ENCODE measurements around the gene TUBA1A. TPM values are rescaled to one million over a fixed set of nuclear protein-coding genes. Genes with fewer than 3 reads are reported as not detected.
"Not testable (repeated sequence)": the region's sequence is repeated elsewhere in the genome, so short reads cannot be mapped to it uniquely, and the experiment has no call there.

TUBA1A gene
- total RNA-seq, 1 donor, result 804 TPM

DNA sequence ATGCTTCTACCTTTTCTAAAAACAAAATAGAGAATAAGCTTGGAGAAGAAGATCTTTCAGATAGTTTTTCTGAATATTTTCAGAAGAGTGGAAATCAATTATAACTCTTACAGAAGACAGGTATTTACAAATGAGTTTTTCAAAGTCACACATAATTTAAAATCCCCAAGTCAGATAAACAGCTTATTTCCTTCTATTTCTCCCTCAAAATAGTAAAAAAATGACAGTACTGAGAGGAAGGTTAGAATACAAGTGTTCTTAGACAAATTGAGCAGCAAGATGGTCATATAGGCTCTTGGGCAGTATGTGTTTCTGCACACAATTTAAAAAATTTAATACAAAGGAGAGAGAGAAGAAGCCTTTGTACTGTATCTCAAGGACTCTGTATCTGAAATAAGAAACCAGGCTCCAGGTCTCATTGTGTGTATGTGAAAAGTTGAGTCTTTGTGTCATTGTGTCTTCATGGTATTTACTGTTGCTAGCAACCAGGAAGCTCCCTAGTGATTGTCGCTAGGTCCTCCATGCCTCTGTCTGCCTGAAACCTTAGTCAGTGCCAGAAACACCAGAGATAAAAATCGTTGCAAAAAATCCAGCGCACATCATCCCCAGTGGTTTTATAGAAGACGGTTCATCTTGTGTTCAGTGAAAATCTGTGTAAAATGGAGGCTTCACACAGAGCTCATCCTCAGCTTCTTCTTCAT, 12.9 kb upstream of the TUBA1A start:
- peak in 2 of 3 donors; percentile 37 to 73 for DNase-seq (ENCODE audit: low read depth in 2 of 3, low spot score in 2 of 3)

DNA sequence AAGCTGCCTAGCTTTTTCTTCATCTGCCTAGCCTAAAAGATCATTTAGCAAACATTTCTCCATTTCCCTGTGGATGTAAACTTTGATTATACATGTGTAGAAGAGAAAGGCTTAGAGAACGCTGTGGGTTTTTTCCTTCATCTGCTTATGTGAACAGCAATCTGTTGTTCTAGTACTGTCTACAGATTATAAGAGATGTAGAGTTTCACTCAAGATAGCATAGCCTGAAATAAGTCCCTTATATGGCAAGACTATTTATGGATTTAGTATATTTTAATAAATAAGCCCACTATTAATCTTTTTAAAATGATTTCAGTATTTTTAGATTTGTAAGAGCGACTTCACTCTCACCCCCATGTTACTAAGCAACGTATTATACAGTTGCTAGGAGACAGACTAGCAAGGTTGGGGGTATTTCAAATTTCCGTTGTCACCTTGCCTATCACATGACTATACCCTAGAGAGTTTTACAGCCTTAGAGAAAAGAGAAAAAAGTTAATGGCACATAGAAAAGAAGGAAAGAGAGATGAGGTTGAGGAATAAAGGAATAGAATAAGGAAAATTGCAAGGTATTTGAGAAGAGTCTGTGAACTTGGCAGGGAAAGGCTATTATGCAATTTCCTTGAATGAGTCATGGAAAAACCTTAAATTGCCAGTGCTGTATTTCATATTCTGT, 12.2 kb upstream of the TUBA1A start:
- peak in 2 of 3 donors; percentile 68 to 89 for DNase-seq (ENCODE audit: low read depth in 2 of 3, low spot score in 2 of 3)

DNA sequence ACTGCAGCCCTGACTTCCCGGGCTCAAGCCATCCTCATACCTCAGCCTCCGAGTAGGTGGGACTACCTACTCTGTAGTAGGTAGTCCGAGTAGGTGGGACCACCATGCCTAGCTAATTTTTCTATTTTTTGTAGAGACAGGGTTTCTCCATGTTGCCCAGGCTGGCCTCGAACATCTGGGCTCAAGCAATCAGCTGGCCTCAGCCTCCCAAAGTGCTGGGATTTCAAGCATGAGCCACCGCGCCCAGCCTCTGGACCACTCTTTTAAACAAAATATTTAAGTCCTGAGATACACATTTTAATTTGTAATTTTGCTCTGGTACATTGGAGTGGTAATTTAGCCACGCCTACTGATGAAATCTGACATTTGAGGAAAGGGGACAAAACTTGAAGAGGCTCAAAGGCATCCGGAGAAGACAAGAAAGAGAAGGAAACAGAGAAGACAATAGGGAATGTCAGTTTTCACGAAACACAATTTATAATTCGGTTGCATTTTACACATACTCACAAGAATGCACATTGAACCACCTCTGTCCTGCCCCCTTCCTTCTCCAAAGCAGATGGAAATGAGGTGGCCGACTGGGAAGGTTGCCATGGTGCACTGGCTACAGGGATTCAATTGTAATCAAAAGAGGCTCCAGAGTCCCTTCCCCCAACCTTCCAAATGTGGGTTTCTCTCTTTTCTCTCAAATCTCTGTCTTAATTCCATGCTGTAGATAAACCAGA, 9.7 kb upstream of the TUBA1A start:
- no peak for DNase-seq (ENCODE audit: low read depth in 2 of 3, low spot score in 2 of 3)

DNA sequence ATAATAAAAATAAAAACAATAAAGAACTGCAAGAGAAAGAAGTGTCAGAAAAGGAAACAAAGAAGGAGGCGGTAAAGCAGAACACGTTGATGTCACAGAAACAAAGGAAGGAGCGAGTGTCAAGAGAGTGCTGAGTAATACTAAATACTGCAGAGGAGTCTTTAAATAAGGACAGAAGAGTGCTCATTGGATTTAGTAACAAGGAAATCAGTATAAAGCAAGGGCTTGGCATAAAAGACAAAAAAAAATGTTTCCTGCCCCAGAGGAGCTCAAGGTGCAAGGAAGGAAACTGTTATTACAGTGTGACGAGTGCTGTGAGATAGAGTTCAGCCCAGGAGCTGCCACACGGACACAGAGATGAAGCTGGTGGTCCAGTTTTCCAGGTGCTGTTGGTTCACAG, 8.4 kb upstream of the TUBA1A start:
- peak in 1 of 3 donors; percentile 14 for DNase-seq (ENCODE audit: low read depth in 2 of 3, low spot score in 2 of 3)

DNA sequence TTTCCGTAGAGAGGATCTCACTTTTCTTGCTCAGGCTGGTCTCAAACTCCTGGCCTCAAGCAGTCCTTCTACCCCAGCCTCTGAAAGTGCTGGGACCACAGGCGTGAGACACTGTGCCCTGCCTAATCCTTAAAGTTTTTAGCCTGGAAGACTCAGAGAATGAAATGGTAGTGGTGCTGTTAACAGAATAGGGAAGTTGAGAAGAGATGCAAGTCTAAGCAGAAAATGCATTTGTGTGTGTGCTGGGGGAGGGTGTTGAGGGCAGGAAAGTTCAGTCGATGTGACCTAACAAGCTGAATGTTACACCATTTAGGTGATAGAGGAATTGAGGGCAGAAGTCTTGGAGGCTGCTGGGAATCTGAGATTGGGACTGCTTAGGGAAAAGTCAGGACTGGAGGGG, 6.9 kb upstream of the TUBA1A start:
- DNase-seq (ENCODE audit: low read depth in 2 of 3, low spot score in 2 of 3), result peak in 2 of 3 donors; percentile 13 to 49

DNA sequence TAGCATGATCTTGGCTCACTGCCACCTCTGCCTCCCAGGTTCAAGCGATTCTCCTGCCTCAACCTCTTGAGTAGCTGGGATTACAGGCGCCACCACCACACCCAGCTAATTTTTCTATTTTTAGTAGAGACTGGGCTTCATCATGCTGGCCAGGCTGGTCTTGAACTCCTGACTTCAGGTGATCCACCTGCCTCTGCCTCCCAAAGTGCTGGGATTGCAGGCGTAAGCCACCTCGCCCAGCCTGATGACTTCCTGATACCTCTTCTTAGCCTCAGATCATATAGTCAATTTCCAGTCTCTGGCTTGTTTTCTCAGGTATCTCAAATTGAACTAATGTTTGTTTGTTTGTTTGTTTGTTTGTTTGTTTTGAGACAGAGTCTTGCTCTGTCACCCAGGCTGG, 4.9 kb upstream of the TUBA1A start:
- DNase-seq (ENCODE audit: low read depth in 2 of 3, low spot score in 2 of 3), result not testable (repeated sequence)

DNA sequence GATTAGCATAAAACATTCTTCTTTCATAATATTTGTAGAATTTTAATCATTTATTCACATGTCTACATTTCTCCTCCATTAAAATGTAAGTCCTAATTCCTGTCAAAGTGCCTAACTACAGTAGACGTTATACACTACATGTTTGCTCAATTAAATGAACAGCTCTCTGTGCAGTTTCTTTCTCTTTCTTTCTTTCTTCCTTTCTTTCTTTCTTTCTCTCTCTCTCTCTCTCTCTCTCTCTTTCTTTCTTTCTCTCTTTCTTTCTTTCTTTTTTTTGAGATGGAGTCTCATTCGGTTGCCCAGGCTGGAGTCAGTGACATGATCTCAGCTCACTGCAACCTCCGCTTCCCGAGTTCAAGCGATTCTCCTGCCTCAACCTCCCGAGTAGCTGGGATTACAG, 2.6 kb upstream of the TUBA1A start:
- not testable (repeated sequence) for DNase-seq (ENCODE audit: low read depth in 2 of 3, low spot score in 2 of 3)

DNA sequence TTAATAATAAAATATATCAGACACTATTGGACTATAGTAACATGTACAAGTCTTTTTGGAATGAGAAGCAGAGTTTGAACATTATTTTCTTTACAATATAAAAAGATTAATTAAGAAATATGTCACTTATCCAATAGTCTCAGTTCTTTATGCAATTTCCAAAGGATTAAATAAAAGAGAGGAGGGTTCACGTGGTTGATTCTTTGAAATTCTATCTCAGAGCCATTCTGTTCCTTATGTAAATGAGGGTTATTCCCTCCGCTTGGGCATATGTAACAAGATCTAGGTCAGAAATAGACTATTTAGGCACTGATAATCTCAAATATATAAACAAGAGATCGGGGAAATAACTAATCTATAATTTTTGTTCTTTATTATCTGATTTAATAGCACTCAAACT, 2.1 kb upstream of the TUBA1A start:
- DNase-seq (ENCODE audit: low read depth in 2 of 3, low spot score in 2 of 3), result no peak

DNA sequence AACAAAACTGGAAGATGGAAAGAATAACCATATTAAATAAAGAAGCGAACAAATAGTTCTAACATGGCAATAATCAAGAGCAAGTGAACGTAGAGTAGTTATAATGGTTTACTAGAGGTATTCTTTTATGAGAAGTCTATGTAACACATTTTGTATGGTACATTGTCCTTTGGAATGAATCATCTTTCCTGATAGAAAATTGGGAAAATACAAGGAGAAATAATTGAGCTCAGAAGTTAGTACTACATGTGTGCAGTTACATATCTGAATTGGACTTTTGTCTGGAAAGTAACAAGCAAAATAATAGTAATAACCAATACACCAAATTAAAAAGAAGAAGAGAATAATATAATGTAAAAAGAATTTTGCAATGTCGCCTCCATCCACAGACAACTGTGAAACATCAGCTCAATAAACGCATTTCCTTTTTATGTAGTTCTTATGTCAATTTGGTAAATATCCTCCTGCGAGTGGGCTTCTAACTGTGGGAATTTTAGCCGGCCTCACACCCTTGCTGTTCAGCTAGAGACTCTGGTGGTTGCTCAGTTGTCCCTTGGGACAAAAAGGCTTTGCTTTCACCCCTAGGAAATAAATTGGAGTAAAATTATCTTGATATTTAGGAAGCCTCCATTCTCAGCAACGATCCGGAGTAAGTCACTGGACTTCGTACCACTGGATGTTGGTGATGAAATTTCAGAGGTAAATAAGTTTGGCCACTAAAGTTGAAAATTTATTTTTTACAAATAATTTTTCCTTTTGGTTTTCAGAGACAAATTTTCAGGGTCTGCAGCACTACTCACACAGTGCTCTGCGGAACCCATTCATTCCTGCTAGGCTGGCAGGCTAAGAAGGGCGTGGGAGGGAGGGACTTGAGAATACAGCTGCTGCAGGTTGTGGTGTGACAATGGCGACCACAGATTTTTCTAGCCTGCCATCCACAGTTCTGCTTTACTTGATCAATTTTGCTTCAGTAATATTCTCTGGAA, 1.1 kb upstream of the TUBA1A start:
- DNase-seq (ENCODE audit: low read depth in 2 of 3, low spot score in 2 of 3), result no peak

DNA sequence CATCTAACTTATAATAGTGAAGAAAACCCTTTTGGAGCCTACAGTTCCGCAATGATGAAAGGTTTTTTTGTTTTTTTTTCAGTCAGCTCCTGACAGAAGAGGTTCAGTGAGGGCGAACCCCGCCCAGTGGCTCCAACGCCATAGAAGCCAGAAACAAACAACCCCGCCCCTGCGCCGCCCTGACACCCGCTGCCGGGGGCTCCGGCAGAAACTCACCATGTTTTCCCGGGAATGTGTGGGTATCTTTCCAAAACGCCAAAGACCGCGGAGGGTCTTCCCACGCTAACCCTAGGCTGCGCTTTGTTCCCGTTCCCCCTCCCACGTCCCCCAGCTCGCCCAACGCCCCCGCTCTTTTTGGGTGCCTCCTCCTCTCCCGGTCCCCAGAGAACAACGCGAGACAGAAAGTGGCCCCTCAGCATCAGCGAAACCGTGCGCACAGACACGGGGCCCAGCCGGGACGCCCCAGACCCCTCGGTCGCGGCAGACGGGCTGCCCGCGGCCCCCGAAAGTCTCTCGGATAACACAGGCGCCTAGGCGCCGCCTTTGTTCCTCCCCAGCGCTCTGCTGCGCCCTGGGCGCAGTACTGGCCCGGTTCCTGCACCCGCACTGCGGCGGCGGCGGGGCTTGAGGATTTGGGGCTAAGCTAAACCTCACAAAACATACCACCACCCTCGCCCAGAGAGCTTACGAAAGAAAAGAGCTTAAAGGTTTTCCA, 522 bp downstream of the TUBA1A start:
- DNase-seq (ENCODE audit: low read depth in 2 of 3, low spot score in 2 of 3), result peak; percentile 46 to 74 (median 63)

DNA sequence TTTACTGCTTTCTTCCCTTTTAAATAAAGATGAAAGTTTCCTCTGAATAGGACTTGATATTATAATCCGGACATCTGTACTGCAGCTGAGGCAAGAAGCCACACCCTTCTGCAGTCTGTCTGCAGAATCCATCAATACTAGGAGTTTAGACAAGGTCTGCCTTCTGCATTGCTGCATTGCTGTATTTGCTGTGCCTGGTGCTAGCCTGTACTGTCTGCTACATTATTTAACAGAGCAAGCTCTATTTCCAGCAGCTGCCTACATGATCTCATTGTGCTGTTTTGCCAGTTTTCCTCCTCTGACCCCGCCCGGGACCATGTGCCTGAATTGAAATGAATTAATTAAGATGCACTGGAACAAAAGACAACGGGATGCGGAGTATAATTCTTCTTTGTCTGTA, 1.7 kb downstream of the TUBA1A start:
- peak in 1 of 3 donors; percentile 18 for DNase-seq (ENCODE audit: low read depth in 2 of 3, low spot score in 2 of 3)

DNA sequence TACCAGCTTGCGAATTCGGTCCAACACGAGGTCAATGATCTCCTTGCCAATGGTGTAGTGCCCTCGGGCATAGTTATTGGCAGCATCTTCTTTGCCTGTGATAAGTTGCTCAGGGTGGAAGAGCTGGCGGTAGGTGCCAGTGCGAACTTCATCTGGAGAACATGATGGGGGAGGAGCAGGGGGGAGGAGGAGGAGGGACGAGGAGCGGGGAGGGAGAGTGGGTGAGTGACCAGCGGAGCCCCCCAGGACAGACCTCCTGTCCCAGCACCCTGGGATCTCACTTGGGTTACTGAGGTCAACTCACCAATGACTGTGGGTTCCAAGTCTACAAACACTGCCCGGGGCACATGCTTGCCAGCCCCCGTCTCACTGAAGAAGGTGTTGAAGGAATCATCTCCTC, 2.6 kb downstream of the TUBA1A start:
- not testable (repeated sequence) for DNase-seq (ENCODE audit: low read depth in 2 of 3, low spot score in 2 of 3)

DNA sequence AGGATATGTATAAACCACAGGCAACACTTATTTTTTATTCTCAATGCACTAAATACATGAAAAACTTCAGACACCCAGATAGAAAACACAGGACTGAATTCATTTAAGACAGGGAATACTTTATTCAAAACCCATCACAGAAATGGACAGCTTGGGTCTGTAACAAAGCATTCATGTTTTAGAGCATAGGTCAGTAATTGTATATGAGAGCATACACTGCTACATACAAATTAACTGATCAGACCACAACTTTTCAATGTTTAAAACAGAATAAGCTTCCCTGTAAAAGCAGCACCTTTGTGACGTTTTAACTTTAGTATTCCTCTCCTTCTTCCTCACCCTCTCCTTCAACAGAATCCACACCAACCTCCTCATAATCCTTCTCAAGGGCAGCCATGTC, 4.2 kb downstream of the TUBA1A start:
- peak in 1 of 3 donors; percentile 24 for DNase-seq (ENCODE audit: low read depth in 2 of 3, low spot score in 2 of 3)

DNA sequence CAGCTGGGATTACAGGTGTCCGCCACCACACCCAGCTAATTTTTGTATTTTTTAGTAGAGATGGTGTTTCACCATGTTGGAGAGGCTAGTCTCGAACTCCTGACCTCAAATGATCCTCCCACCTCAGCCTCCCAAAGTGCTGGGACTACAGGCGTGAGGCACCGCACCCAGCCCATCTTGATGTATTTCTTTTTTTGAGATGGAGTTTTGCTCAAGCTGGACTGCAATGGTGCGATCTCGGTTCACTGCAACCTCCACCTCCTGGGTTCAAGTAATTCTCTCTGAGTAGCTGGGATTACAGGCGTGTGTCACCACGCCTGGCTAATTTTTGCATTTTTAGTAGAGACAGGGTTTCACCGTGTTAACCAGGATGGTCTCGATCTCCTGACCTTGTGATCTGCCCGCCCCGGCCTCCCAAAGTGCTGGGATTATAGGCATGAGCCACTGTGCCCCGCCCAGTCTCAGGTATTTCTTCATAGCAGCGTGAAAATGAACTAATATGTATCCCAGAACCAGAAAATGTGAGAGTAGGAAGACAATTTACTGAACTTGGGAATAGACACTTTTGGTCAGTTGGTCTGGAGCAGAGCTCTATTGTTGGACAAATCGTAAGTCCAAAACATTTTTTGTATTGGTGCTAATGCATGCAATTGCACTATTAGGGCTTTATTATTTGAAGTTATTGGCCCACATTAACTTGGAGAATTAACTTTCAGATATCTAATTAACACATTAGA, 5.5 kb downstream of the TUBA1A start:
- DNase-seq (ENCODE audit: low read depth in 2 of 3, low spot score in 2 of 3), result not testable (repeated sequence)

DNA sequence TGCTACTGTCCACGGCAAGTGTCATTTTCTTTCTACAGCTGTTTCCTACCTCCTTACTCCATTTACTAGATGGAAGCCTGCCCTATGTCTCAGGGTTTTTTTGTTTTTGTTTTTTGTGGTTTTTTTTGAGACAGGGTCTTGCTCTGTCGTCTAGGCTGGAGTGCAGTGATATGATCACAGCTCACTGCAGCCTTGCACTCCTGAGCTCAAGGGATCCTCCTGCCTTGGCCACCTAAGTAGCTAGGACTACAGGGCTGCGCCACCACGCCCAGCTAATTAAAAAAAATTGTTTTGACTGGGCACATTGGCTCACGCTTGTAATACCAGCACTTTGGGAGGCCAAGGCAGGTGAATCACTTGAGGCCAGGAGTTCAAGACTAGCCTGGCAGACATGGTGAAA, 14.7 kb downstream of the TUBA1A start:
- no peak for DNase-seq (ENCODE audit: low read depth in 2 of 3, low spot score in 2 of 3)

DNA sequence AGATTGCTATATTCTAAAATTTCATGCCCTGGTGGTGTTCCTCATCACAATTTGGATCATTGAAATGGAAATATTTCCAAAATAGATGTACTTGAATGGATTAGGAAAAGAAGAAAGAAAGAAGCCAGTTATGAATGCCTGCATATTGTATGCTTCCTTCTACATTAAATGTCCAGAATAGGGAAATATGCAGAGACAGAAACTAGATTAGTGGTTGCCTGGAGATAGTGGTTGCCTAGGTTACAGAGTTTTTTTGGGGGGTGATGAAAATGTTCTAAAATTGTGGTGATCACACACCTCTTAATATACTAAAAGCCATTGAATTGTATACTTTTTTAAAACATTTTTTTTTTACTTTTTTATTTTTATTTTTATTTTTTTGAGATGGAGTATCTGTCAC, 18.0 kb downstream of the TUBA1A start:
- DNase-seq (ENCODE audit: low read depth in 2 of 3, low spot score in 2 of 3), result no peak

DNA sequence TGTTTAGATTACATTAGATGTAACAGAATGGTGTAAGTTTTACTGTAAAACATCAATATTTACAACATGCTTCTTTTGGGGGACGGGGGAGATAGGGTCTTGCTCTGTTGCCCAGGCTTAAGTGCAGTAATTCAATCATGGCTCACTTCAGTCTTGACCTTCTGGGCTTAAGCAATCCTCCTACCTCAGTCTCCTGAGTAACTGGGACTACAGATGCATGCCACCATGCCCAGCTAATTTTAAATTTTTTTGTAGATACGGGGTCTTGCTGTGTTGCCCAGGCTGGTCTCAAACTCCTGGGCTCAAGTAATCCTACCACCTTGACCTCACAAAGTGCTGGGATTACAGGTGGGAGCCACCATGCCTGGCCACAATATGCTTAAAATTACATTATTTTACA, 23.8 kb downstream of the TUBA1A start:
- no peak for DNase-seq (ENCODE audit: low read depth in 2 of 3, low spot score in 2 of 3)

DNA sequence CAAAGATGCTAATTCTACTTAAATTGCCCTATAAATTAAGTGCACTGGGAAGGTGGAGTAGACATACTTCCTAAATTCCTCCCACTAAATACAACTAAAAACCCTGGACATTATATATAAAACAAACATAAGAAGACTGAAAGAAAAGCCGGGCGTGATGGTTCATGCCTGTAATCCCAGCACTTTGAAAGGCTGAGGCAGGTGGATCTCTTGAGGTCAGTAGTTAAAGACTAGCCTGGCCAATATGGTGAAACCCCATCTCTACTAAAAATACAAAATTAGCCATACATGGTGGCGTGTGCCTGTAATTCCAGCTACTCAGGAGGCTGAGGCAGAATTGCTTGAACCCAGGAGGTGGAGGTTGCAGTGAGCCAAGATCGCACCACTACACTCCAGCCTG, 27.0 kb downstream of the TUBA1A start:
- not testable (repeated sequence) for DNase-seq (ENCODE audit: low read depth in 2 of 3, low spot score in 2 of 3)

All from hematopoietic multipotent progenitor cell (in vitro differentiated cells).